HG03521 (cell line): ENCODE data around the gene HIBCH.
A peak's percentile ranks its signal among the peaks of the same experiment; 100 is the strongest.
"Not testable (repeated sequence)": the region's sequence is repeated elsewhere in the genome, so short reads cannot be mapped to it uniquely, and the experiment has no call there.

Experiments used
- ATAC-seq: cut with Tn5 transposase; IDR thresholded peaks from one replicate; pipeline ENCODE4 v1.9.1; 2021; ENCODE audit warnings: mild to moderate bottlenecking, moderate library complexity; ENCODE audit not compliant: unreplicated experiment

Gene HIBCH

DNA sequence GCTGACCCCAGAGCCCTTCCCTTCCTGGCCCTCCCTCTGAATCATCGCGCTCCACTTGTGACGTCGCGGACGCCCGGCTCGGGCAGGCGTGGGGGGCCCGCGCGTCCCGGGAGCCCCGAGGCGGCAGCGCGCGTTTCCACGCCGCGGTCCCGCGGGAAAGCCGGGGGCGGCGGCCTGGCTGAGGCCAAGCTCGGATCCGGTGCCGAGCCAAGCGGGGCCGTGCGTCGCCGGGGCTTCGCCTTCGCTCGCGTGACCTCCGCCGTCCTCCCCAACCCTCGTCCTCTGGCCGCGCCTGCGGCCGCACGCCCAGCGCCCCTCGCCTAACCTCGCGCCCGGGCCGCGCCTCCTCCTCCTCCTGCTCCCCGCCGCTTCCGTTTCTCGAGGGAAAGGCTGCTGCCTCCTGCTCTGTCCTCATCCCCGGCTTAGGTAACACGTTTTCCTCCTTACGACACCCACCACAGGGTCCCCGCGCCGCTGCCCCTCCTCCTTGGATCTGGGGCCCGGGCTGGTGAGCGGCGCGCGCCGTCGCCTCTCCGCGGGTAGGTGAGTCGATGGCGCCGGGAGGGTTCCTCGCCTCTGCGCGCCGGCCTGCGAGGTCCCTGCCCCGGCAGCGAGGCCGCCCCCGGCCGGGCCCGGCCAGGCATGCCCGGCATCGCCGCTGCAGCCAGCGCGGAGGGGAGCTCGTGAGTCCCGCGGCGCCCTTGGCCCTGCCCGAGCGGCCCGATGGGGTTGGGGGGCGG lies 24.1 kb upstream of the HIBCH start, which contains the start of gene INPP1:
Gene INPP1 (plus strand): TSS at position 54 of the 740 bp plus-strand sequence. CDS start 16,514 bp downstream, outside the sequence.
- ATAC-seq, result peak; percentile 60

DNA sequence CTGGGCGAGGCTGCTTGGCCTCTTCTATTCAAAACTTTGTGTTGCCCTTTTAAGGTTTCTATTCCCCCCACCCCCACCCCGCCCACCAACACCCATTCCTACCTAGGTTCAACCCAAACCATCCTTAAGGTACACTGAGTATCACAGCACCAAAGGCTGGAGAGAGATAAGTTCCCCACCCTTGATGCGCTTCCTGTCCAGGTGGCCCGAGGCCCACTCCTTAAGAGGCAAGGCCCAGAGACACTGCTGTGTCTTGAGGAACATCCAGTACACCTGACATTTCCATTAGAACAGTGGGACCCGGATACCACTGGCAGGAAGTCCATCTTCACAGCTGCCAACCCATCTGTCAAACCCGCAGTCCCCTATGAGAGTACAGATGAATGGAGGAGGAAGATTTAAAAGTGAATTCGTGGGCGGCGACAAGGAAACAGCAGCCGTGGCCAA lies 23.5 kb upstream of the HIBCH start:
- no peak for ATAC-seq

DNA sequence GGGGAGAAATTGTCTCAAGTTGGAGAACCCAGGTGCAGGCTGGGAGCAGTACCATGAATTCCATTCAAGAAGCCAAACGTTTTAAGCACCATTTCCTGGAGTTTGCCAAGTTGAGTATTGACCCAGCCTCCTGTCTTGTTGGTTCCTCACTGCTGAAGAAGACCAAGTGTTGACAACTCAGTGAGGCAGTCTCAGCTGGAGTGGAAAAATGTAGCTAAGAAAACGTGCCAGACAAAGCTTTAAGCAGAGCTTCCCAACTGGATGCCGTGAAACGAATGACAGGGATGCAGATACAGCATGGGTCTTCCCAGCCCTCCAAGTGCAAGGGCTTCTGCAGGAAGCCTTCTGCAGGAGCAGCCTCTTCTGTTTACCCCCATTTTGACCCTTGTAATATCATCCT lies 23.0 kb upstream of the HIBCH start:
- no peak for ATAC-seq

DNA sequence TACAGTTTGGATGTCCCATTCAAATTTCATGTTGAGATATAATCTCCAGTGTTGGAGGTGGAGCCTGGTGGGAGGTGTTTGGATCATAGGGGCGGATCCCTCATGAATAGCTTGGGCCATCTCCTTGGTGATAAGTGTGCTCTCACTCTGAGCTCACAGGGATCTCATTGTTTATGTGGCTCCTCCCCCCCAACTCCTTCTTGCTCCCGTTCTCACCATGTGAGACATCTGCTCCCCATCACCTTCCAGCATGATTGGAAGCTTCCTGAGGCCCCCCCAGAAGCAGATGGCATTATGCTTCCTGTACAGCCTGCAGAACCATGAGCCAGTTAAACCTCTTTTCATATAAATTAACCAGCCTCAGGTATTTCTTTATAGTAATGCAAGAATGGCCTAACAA lies 20.7 kb upstream of the HIBCH start:
- ATAC-seq, result no peak

DNA sequence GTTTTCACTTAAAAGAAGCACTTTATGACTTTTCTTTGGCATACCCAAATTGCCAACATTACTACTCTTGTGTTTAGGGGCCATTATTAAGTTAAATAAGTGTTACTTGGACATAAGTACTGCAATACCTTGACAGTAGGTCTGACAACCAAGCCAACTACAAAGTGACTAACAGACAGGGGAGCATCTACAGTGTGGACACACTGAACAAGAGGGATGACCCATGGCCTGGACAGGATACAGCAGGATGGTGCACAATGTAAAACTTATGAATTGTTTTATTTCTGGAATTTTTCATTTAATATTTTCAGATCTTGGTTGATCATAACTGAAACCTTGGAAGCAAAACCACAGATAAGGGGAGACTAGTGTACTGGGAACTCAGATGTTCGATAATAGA lies 19.8 kb upstream of the HIBCH start:
- no peak for ATAC-seq

DNA sequence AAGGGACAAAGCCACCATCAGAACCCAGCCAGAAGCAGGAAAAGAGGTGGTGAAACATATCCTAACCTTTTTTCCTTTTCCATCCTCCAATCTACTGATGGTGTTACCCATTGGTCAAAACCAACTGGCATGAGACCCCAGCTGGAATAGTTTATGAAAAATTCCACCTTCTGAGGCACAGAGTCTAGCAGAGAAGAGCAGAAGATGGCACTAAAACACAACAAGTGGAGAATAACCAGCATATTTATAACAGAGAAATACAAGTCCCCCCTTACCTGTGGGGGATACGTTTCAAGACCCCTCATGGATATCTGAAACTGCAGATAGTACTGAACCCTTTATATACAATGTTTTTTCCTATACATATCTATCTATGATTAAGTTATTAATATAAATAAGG lies 18.8 kb upstream of the HIBCH start:
- ATAC-seq, result no peak

DNA sequence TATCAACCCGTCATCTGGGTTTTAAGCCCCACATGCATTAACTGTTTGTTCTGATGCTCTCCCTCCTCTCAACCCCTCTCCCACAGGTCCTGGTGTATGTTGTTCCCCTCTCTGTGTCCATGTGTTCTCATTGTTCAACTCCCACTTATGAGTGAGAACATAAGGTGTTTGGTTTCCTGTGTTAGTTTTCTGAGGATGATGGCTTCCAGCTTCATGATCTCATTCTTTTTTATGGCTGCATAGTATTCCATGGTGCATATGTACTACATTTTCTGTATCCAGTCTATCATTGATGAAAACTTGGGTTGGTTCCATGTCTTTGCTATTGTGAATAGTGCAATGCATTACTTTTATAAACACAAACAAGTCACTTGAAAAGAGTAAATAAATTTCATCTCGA lies 16.8 kb upstream of the HIBCH start:
- no peak for ATAC-seq

DNA sequence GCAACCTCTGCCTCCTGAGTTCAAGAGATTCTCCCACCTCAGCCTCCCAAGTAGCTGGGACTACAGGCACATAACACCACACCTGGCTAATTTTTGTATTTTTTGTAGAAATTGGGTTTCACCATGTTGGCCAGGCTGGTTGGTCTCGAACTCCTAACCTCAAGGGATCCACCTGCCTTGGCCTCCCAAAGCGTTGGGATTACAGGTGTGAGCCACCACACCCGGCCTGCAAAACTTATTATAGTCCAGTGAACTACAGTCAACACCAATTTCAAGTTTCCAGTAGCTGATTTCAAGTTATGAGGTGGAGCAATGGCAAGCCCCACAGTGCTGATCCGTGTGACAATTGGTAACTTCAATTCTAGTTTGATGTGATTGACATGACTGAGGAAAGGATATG lies 16.0 kb upstream of the HIBCH start:
- not testable (repeated sequence) for ATAC-seq

DNA sequence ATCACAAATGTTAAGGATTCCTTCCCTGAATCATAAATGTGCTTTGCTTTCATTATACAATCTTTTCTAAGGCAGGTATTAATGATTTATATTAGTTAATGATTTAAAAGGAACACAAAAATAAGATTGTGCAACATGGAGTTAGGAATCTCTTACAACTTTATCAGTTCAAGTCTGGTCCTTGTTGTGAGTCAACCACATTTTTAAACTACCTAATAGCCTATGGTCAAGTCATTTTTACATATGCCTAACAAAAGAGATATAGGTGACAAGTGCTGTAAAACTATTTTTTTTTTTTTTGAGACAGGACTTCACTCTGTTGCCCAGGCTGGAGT lies 15.6 kb upstream of the HIBCH start:
- no peak for ATAC-seq

DNA sequence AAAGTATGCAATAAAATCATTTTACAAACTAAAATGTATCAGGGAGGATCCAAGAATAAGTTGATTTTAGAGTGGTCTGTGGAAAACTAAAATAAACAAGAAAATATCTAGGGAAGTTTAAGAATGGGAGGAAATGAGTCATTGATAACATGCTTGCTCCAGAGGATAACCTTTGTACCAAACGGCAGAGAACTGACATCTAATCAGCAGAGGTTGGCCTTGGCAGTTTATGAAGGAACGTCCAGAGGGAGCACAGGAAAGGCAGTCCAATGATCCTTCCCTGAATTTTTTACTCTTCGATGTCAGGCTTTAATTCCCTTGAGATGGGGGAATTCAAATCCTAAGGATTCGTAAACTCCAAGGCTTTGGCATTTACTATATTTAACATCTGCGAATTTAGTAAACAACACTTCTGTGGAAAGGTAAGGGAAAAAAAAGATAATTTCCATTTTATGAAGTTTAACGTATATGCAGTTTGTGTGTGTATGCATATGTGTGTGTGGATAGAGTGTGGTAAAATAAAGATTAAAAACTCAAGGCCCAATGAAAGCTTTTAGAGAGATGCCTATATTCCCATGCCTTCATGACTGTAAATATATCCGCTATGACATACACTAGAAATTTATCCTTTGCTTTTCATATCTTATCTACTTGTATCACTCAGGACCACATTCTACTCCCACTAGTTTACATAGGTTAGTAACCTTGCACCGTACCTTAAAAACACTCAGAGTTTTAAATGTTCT lies 15.0 kb upstream of the HIBCH start:
- ATAC-seq, result no peak

DNA sequence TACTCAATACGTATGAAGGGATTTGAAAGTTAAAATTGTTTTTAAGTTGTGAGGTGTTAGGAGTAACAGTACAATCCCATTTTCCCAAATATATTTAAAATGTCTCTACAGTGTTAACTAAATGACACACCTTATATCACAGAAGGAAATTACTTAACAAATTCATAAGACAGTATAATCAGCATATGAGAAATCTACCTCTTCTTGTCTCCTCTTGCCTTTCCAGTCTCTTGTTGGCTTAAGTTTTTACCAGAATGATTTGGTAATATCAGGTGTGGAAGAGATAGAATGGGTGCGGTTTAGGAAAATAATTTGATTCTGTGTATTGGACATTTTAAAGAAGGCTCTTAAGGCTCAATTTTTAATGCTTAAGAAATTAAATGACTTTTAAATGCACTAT lies 14.3 kb upstream of the HIBCH start:
- ATAC-seq, result no peak

DNA sequence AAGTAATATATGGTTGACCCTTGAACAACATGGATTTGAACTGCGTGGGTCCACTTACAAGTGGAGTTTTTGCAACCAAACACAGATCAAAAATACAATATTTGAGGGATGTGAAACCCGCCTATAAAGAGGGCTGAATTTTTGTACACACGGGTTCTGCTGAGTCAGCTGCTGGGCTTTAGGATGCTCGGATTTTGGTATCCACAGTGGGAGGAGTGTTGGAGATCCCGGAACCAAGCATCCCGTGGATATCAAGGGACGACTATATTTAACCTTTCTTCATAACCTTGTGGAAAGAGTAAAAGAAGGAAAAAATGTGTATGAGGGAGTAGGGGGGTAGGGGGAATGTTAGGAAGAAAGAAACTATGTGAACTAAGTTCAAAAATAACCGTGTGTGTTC lies 13.8 kb upstream of the HIBCH start:
- no peak for ATAC-seq

DNA sequence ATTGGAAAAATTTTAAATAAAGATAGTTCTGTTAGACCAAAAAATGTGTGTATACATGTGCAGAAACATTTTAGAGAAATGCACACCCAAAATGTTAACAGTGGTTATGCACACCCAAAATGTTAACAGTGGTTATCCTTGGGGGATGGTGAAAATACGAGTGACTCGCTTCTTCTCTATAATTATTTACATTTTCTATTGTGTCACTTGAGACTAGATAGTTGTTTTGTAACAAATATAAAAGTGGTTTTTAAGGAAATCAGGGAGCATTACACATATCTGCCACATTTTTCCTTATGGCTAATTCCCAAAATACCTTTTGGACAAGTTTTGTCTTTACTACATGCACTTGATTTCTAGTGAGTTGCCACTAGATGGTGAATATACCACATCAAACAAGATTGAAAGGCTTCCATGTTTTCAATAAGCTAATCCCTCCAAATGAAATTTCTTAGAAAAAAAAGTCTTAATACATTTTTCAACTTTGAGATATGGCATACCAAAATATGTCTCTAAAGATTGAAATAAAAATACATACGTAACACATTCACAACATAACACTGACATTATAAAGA lies 9.0 kb upstream of the HIBCH start:
- ATAC-seq, result no peak

DNA sequence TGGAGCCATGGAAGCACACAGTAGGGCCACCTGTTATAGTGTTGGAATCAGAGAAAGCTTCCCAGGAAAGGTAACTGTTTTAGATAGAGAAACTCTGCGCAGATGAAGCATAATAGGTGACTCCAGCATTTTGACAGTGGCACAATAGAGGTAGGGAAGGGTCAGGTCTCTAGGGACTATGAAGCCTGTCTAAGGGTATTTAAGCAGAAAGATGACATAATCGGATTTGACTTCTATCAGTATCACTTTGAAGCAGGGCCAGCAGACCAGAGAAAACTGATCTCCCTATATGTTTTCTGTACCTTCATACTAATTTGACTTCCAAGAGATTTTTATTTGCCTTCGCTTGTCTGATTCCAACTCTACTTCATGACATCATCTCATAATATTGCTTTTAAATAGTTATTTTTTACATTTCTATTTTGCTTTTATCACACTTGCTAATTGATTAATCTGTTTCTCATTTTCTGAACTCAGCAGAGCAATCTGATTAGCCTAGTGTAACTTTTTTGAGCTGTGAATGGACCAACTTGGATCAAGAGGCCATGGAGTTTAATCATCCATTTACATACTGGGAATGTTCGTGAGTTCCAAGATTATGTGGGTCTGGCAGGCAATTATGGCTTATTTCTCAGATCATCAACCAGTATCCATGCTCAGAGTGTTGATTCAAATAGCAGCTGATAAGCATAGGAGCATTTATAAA lies 8.4 kb upstream of the HIBCH start:
- no peak for ATAC-seq

DNA sequence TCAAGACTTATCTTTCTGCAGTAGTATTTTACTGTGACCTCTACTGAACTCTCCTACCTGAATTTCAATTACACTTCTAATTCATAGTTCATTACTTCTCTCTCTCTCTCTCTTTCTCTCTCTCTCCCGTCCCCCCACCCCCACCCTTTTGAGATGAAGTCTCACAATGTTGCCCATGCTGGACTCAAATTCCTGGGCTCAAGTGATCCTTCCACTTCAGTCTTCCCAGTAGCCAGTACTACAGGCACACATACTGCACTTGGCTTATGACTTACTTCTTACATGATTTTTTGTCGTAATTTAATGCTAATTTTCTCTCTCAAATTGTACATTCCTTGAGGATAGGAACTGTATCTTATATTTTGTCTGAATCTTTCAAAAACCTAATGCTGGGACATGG lies 6.0 kb upstream of the HIBCH start:
- no peak for ATAC-seq

DNA sequence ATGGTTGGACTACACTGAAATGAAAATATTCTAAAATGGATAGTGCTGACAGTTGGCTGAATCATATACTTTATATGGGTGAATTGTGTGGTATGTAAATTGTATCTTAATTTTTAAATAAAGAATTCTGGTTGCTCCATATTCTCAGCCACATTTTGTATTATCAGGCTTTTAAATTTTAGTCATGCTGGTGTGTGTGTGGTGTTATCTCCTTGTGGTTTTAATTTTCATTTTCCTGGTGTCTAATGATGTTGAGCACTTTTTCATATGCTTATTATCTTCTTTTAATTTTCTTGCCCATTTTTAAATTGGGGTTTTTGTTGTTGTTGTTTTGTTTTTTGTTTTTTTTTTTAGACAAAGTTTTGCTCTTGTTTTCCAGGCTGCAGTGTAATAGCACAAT lies 3.8 kb upstream of the HIBCH start:
- ATAC-seq, result no peak

DNA sequence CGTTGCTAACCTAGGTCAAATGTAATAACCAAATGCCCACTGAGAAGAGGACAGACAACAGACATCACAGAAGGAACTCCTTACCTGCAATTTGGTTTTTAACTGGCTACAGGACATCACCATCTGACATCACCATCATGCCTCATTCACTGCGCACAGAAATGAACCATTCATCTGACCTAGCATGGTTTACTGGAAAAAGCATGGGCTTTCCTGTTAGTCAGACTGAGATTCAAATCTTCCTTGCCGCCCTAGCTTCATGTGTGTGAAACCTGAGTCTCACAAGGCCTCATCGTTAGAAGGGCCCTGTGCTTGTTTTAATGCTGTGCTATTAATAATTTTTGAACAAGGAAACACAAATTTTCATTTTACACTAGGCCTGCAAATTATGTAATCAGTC lies 1.1 kb upstream of the HIBCH start:
- ATAC-seq, result no peak

DNA sequence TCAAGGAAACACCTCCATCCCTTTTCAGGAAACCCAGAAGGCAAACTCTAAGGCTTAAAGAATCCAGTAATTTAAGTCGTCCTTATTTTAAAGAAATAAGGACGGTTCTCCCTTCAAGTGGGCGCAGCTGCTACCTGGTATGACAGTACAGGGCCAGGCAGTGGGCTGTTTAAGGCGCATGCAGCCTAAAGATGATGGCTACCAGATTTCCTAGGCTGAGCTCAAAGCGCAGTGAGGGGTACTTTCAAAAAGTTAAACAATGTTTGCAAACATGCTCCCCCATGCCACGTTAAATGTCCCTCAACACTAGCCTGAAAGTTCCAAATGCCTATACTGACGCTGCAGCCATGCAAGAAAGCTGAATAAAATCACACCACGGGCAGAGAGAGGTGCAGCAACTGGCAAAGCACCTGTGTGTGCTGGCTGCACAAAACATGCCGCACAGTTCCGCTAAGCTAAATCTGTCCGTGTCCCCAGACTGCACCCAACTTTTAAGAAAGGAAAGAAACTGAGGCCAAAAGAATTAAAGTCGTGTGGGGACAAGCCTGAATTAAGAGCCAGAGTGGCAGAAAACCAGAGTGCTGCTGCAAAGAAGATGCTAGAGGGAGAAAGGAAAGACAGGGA lies 583 bp downstream of the HIBCH start:
- peak; percentile 28 for ATAC-seq

DNA sequence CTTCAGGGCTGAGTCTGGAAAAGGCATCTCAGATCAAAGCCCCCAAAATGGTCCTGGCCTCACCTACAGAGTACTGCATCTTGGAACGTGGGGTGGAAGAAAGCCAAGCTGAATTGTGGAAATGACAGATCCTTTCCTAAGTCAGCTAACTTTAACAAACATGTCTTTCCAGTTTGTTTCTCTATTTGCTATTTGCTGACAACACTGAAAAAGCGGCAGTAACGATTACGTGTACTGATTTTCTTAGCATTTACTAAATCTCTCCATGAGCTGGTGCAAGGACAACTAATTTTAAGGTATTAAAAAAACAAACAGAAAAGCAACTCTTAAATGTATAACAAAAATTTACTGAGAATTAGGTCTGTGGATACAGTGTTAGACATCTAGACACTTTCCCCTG lies 1.1 kb downstream of the HIBCH start:
- no peak for ATAC-seq

DNA sequence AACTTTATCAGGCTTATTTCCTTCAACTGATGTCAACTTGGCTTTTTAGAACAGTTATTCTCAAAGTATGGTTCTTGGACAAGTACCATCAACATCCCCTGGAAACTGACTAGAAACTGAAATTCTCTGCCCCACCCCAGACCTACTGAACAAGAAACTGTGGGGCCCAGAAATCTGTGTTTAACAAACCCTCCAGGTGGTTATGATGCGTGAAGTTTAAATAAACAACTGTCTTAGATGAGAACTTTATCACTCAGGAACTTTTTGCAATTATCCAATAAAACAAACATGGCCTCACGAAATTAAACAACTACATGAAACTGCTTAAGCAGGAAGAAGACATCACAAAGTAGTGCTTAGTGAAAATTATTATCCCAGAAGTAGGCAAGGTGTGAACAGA lies 4.4 kb downstream of the HIBCH start:
- ATAC-seq, result no peak

DNA sequence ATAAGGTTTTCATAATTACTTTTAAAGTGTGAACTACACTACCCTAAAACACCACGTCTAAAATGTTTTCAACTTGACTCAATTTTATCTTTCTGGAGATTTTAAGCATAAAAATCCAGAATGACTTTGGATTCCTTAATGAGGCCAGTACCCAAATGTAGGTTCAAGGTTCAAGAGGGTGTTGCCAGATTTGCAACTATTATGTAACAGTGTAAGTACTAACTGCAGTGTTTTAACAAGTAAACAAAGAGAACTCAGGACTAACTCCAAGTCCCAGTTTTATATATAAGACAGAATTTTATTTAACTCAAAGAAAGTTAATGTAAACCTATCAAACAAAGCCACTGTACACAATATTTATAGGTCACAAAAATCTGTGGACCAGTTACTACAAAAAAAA lies 5.7 kb downstream of the HIBCH start:
- ATAC-seq, result no peak
